SK-N-SH treated with all-trans-retinoic acid at 6 μM for 48 hours (cell line): ENCODE data around the gene GAR1.

Experiments used
- ATAC-seq: fragments of 200-7000 bp; cut with Tn5 transposase; 3 replicates; pipeline ENCODE4 v1.9.1; 2020; ENCODE audit warnings: mild to moderate bottlenecking, moderate library complexity
- CSDC2 ChIP-seq: fragments of 250-450 bp; sonication (Bioruptor Pico); IDR thresholded peaks from 2 replicates; pipeline ENCODE4 v1.5.0; 2020; ENCODE audit warnings: mild to moderate bottlenecking, moderate library complexity
- TOX ChIP-seq: fragments of 250-450 bp; sonication (Bioruptor Pico); IDR thresholded peaks from 2 replicates; pipeline ENCODE4 v1.8.0; 2021; ENCODE audit warnings: mild to moderate bottlenecking, moderate library complexity, borderline replicate concordance
- ZC3H10 ChIP-seq: fragments of 250-450 bp; sonication (Bioruptor Pico); IDR thresholded peaks from 2 replicates; pipeline ENCODE4 v1.5.1; 2021; ENCODE audit warnings: mild to moderate bottlenecking, moderate library complexity

GAR1 gene

DNA sequence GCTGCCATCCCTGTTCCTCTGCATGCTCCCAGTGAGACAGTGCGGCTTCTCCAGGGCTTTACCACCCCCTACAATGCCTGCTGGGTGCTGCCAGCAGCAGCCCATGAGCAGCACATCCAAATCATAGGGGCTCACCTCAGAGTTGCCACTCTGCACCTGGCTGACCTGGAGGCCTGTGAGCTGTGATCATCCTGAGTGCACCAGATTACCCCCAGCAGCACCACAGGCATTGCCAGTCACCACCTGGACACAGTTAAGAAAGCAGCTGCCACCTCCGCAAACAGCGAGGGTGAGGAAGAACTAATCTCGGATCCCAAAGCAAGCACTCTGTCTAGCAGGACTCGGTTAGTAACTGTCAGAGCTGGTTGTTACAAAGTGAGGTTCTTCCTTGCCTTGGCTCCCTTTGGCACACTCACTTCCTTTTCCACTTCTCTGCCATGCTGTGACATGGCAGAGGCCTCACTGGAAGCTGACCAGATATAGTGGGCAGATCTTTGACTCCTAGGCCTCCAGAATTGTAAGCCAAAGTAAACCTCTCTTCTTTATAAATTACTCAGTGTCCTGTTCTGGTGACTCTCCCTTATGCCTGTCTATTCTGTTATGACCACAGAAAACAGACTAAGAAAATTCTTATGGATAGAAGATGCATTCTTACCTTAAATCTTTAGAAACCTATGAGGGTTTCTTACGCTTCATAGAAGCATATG lies 57.5 kb downstream of the GAR1 start (continued):
- TF ChIP-seq CSDC2 (CRISPR knock-in tag): no peak

GRCh38 chr4:109873791-109874514 lies 58.4 kb downstream of the GAR1 start:
- TF ChIP-seq ZC3H10 (CRISPR knock-in tag): no peak
- TF ChIP-seq TOX (CRISPR knock-in tag): no peak
- no peak for ATAC-seq
